GM19043 (cell line): ENCODE data around the gene KRT76.

Experiments
- ATAC-seq: cut with Tn5 transposase; IDR thresholded peaks from one replicate; pipeline ENCODE4 v1.9.1; 2021; ENCODE audit warnings: low read depth; ENCODE audit not compliant: unreplicated experiment

Gene KRT76

GRCh38 chr12:52776913-52777395 lies at the start of gene KRT76:
TSS of gene KRT76 (minus strand) at chr12:52777345. CDS start at chr12:52777291, 54 bp downstream.
- ATAC-seq = no peak

- no peak for ATAC-seq
Measured at GRCh38 chr12:52825961-52826360, 48.8 kb upstream of the KRT76 start.

GRCh38 chr12:52824741-52825410 lies 47.7 kb upstream of the KRT76 start:
- ATAC-seq = no peak

- ATAC-seq = no peak
Measured at GRCh38 chr12:52823761-52824450, 46.8 kb upstream of the KRT76 start.

GRCh38 chr12:52822771-52823510 lies 45.8 kb upstream of the KRT76 start:
- no peak for ATAC-seq

GRCh38 chr12:52821826-52822660 lies 44.9 kb upstream of the KRT76 start:
- no peak for ATAC-seq

GRCh38 chr12:52821071-52821730 lies 44.1 kb upstream of the KRT76 start:
- ATAC-seq = no peak

GRCh38 chr12:52820521-52820920 lies 43.4 kb upstream of the KRT76 start:
- no peak for ATAC-seq

GRCh38 chr12:52819731-52820510 lies 42.8 kb upstream of the KRT76 start:
- no peak for ATAC-seq

- no peak for ATAC-seq
Measured at GRCh38 chr12:52818887-52819420, 41.8 kb upstream of the KRT76 start.

GRCh38 chr12:52818388-52818787 lies 41.2 kb upstream of the KRT76 start:
- ATAC-seq = no peak

- ATAC-seq = no peak
Measured at GRCh38 chr12:52817699-52818238, 40.6 kb upstream of the KRT76 start.

GRCh38 chr12:52817003-52817698 lies 40.0 kb upstream of the KRT76 start:
- ATAC-seq = no peak

- no peak for ATAC-seq
Measured at GRCh38 chr12:52815676-52816588, 38.8 kb upstream of the KRT76 start.

- no peak for ATAC-seq
Measured at GRCh38 chr12:52815161-52815560, 38.0 kb upstream of the KRT76 start.

GRCh38 chr12:52814710-52815155 lies 37.6 kb upstream of the KRT76 start:
- no peak for ATAC-seq
